Ishikawa (cell line): Measurements from ENCODE around the gene SLC24A3.

Experiments
- CREB1 ChIP-seq: IDR thresholded peaks from 2 replicates; pipeline ENCODE4 v1.6.1; 2012; ENCODE audit warnings: low read depth
- EP300 ChIP-seq: IDR thresholded peaks from 2 replicates; pipeline ENCODE4 v1.6.1; 2012; ENCODE audit warnings: borderline replicate concordance
- FOXM1 ChIP-seq: IDR thresholded peaks from 2 replicates; pipeline ENCODE4 v1.6.1; 2012; ENCODE audit warnings: low read depth, borderline replicate concordance

DNA sequence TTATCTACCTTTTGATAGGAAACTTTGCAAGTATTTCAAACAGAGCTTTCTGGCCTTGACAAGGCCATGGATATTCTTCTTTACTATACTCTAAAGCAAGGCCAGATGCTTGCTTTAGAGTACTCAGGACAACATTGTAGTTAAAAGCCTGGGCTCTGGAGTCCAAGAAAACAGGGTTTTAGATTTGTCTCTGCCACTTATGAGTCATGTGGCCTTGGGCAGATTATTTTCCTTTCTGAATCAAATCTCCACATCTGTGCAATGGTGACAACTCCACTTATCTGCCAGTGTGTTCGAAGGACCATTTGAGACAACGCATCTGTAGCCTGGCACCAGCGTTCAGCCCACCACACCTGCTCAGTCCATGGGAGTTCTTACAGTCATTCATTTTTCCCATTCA lies 279.7 kb downstream of the SLC24A3 start:
- TF ChIP-seq EP300 (no peak), CREB1 (no peak), FOXM1 (no peak)
